GM13976 (cell line): Measurements from ENCODE around the gene NME2.

Source experiments
- DNase-seq: peaks from one replicate; pipeline ENCODE4 v3.0.0; 2012; ENCODE audit warnings: low spot score
- CTCF ChIP-seq: IDR thresholded peaks from 2 replicates; pipeline ENCODE4 v1.5.1; 2012; ENCODE audit warnings: borderline replicate concordance, mild to moderate bottlenecking; ENCODE audit not compliant: insufficient read depth; ENCODE audit errors: extremely low read depth, missing control alignments, control extremely low read depth
- in situ Hi-C: fragments of 300-500 bp; cut with MboI; formaldehyde crosslinking; loops from one replicate; pipeline ENCODE4 v1.12.0; 2022; ENCODE audit warnings: low sequenced_read_pairs, mixed read lengths, inconsistent platforms; ENCODE audit not compliant: unreplicated experiment

NME2 gene

DNA sequence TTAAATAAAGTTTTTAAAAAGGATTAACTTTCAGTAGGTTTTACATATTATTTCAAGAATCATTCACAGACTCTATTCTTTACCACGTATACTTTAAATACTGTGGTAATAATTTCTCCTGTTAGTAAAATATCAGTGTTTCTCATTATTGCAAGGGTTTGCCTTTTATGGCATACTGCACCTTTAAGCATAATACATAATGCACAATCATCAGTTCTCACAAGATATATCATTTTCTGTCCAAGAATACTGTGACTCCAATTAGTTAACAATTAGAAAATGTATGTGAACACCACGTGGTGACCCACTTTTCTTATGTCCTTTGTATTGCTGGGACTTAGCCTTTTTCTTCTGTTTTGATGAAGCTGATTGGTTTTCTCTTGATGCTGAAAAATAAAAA, 25.7 kb downstream of the NME2 start:
- in situ Hi-C loops, result no loop called here
- no peak for DNase-seq
- no peak for TF ChIP-seq CTCF

DNA sequence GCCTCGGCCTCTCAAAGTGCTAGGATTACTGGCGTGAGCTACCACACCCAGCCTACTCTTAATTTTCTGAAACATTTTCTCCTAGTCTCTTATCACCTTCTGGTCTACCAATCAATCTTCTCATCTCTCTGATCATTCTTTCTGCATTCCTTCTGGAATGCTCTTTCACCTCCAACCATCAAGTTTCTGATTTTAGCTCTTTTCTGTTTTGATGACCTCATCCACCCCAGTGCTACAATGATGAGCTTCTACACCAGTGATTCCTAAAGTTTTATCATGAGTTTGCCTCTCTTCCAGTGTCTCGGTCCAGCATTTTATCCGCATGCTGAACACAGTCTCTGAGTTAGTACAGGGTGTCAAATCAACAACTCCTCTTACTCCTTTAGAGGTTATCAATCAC, 31.5 kb downstream of the NME2 start:
- DNase-seq, result no peak
- no peak for TF ChIP-seq CTCF
- in situ Hi-C loops, result no loop called here

GRCh38 chr17:51200295-51200694, 34.1 kb downstream of the NME2 start:
- no peak for DNase-seq
- no peak for TF ChIP-seq CTCF
- in situ Hi-C loops, result no loop called here

DNA sequence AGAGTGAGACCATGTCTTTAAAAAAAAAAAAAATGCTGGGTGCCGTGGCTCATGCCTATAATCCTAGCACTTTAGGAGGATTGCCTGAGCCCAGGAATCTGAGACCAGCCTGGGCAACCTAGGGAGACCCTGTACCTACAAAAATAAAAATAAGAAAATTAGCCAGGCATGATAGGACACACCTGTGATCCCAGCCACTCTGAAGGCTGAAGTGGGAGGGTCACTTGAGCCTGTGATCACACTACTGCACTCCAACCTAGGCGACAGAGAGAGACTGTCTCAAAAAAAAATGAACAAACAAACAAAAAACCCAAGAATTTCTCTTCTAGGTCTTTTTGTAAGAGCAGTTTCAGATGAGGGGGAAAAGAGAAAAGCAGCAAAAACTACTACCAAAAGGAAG, 34.6 kb downstream of the NME2 start:
- DNase-seq, result no peak
- in situ Hi-C loops, result no loop called here
- TF ChIP-seq CTCF, result no peak

GRCh38 chr17:51203838-51204237, 37.6 kb downstream of the NME2 start:
- in situ Hi-C loops, result no loop called here
- DNase-seq, result no peak
- no peak for TF ChIP-seq CTCF

DNA sequence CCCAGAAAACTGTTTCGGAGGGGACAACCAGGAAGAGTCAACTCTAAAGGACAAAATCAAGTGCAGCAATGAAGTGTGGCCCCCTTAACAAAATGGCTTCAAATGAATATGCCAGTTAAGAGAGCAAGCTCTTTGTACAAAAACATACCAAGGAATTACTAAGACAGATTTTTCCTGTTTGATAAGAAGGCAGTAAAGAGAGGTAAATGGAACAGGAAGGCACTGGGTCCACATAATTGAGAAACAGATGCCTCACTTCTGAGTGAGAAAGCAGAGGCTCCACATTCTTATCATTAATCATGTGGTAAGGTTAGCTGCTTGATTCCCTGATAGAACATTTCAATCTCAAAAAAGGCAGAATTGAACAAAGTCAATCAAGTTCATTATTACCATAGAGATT, 48.7 kb downstream of the NME2 start:
- in situ Hi-C loops, result no loop called here
- DNase-seq, result no peak
- TF ChIP-seq CTCF, result no peak

DNA sequence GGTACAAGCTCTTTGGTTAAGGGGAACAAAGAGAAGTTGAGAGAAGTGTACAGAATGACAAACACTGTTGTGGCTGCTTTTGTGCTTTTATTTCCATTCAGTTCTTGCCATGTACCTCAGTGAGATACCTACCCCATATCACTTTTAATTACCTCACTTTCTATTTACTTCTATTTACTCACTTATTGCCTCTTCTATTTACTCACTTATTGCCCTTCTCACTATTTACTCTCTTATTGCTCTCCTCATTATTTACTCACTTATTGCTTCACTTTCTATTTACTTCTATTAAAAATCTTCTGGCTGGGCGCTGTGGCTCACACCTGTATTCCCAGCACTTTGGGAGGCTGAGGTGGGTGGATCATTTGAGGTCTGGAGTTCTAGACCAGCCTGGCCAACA, 51.7 kb downstream of the NME2 start:
- no peak for DNase-seq
- TF ChIP-seq CTCF, result no peak
- in situ Hi-C loops, result no loop called here
